Vein endothelial cell (primary cell): ENCODE results near the gene F11. TPM values are rescaled to one million over a fixed set of nuclear protein-coding genes. Genes with fewer than 3 reads are reported as not detected.

Experiments
- total RNA-seq: library from RNA; depleted of rRNA; stranded (reverse); fragments of >200 nt; gene quantifications from 2 replicates; pipeline ENCODE4 v1.2.3, GENCODE V29; 2012

F11 gene
- total RNA-seq = not detected in 2 replicates

GRCh38 chr4:186265683-186266652 is at the start of gene F11:
Gene F11, plus strand, starts transcription at chr4:186266189. Its CDS starts 948 bp downstream, at chr4:186267137.

GRCh38 chr4:186227221-186227620 is 38.8 kb upstream of the F11 start, which contains the start of gene KLKB1:
Gene KLKB1, plus strand, starts transcription at chr4:186227507. Its CDS starts 689 bp downstream, at chr4:186228196.

Other genes starting within 250 kb of the F11 start
- 2.9 and 3.3 TPM in 2 replicates for gene TLR3, start 197.0 kb upstream of the F11 start, total RNA-seq
- not detected in 2 replicates for gene FAM149A, start 161.5 kb upstream of the F11 start, total RNA-seq
- 3.2 and 4.9 TPM in 2 replicates for gene CYP4V2, start 74.6 kb upstream of the F11 start, total RNA-seq
- gene KLKB1, start 38.7 kb upstream of the F11 start, total RNA-seq = not detected in 2 replicates